Ureter (tissue), 1 donor: ENCODE results near the gene TBX3. TPM values are rescaled to one million over a fixed set of nuclear protein-coding genes. Genes with fewer than 3 reads are reported as not detected.

Experiments used
- DNase-seq: peaks from one replicate; pipeline ENCODE4 v3.0.0-alpha.2; 2020; ENCODE audit warnings: low spot score
- total RNA-seq: library from RNA; stranded (reverse); gene quantifications from one replicate; pipeline ENCODE4 v1.2.4, GENCODE V29; 2023
- donor health status: DM: yes; HTN: yes; CAD: no.

Gene TBX3
- total RNA-seq, 1 donor from 2014 or later, result 251 TPM

- DNase-seq, result no peak
These were observed 12.7 kb upstream of the TBX3 start for GRCh38 chr12:114696443-114697242.

GRCh38 chr12:114695305-114695592, 11.3 kb upstream of the TBX3 start:
- no peak for DNase-seq

GRCh38 chr12:114694436-114695304, 10.7 kb upstream of the TBX3 start:
- peak; percentile 75 for DNase-seq

- no peak for DNase-seq
These were observed 9.6 kb upstream of the TBX3 start for GRCh38 chr12:114693532-114693931.

- DNase-seq, result no peak
These were observed 9.1 kb upstream of the TBX3 start for GRCh38 chr12:114693059-114693531.

GRCh38 chr12:114692186-114693058, 8.4 kb upstream of the TBX3 start:
- DNase-seq, result peak; percentile 74

- DNase-seq, result no peak
These were observed 7.8 kb upstream of the TBX3 start for GRCh38 chr12:114691763-114692185.

GRCh38 chr12:114691196-114691595, 7.2 kb upstream of the TBX3 start:
- no peak for DNase-seq

GRCh38 chr12:114690267-114691135, 6.5 kb upstream of the TBX3 start:
- DNase-seq, result no peak

GRCh38 chr12:114689075-114689994, 5.4 kb upstream of the TBX3 start:
- DNase-seq, result no peak

- no peak for DNase-seq
These were observed 4.4 kb upstream of the TBX3 start for GRCh38 chr12:114688256-114688845.

GRCh38 chr12:114687802-114688201, 3.8 kb upstream of the TBX3 start:
- no peak for DNase-seq

GRCh38 chr12:114686773-114687500, 3.0 kb upstream of the TBX3 start:
- DNase-seq, result no peak

- DNase-seq, result no peak
These were observed 2.4 kb upstream of the TBX3 start for GRCh38 chr12:114686426-114686772.

- DNase-seq, result peak; percentile 65
These were observed 1.9 kb upstream of the TBX3 start for GRCh38 chr12:114685869-114686268.

- no peak for DNase-seq
These were observed 1.4 kb upstream of the TBX3 start for GRCh38 chr12:114685320-114685781.

- no peak for DNase-seq
These were observed 897 bp upstream of the TBX3 start for GRCh38 chr12:114684870-114685273.

- no peak for DNase-seq
These were observed 272 bp downstream of the TBX3 start for GRCh38 chr12:114683709-114684097.
